Adipocyte (in vitro differentiated cells): ENCODE data around the gene LIG3.
A peak's percentile ranks its signal among the peaks of the same experiment; 100 is the strongest.
"Not testable (repeated sequence)": the region's sequence is repeated elsewhere in the genome, so short reads cannot be mapped to it uniquely, and the experiment has no call there.

Experiments used
- DNase-seq: peaks from one replicate; pipeline ENCODE4 v3.0.0-alpha.2; 2015; ENCODE audit warnings: low read depth
- H3K27me3 ChIP-seq: replicated peaks from 2 replicates; pipeline ENCODE4 v1.7.0; 2013; ENCODE audit warnings: mild to moderate bottlenecking, low read length, moderate library complexity; ENCODE audit not compliant: control insufficient read depth, insufficient read depth
- H3K36me3 ChIP-seq: 2 replicates; pipeline ENCODE4 v1.7.0; 2013; ENCODE audit warnings: low read length, mild to moderate bottlenecking, moderate library complexity; ENCODE audit not compliant: control insufficient read depth, insufficient read depth, severe bottlenecking
- H3K4me1 ChIP-seq: 2 replicates; pipeline ENCODE4 v1.7.0; 2013; ENCODE audit warnings: mild to moderate bottlenecking, low read length, moderate library complexity; ENCODE audit not compliant: control insufficient read depth, insufficient read depth
- H3K4me3 ChIP-seq: 2 replicates; pipeline ENCODE4 v1.7.0; 2013; ENCODE audit warnings: mild to moderate bottlenecking, low read length, moderate library complexity
- H3K9ac ChIP-seq: 2 replicates; pipeline ENCODE4 v1.7.0; 2013; ENCODE audit warnings: mild to moderate bottlenecking, low read length, moderate library complexity
- H3K9me3 ChIP-seq: 2 replicates; pipeline ENCODE4 v1.7.0; 2013; ENCODE audit warnings: mild to moderate bottlenecking, low read length, moderate library complexity; ENCODE audit not compliant: control insufficient read depth

The LIG3 gene

GRCh38 chr17:35021520-35022380 lies 41.4 kb downstream of the LIG3 start:
- peaks cover 9% of the 10 kb centered on the region for H3K4me1 ChIP-seq
- no peaks in the 10 kb centered on the region for H3K9me3 ChIP-seq
- no peak overlapping the region for H3K4me3 ChIP-seq
- no peaks in the 10 kb centered on the region for H3K27me3 ChIP-seq
- peaks cover 8% of the 10 kb centered on the region for H3K36me3 ChIP-seq
- no peak overlapping the region for H3K9ac ChIP-seq
- DNase-seq = no peak

GRCh38 chr17:35022536-35023063 lies 42.3 kb downstream of the LIG3 start:
- H3K9ac ChIP-seq = no peak overlapping the region
- no peak overlapping the region for H3K4me3 ChIP-seq
- no peaks in the 10 kb centered on the region for H3K9me3 ChIP-seq
- H3K27me3 ChIP-seq = no peaks in the 10 kb centered on the region
- H3K4me1 ChIP-seq = peaks cover 9% of the 10 kb centered on the region
- DNase-seq = peak; percentile 82
- peaks cover 8% of the 10 kb centered on the region for H3K36me3 ChIP-seq

GRCh38 chr17:35023538-35023937 lies 43.2 kb downstream of the LIG3 start:
- Histone ChIP-seq H3K27me3 (no peaks in the 10 kb centered on the region), H3K4me1 (peaks cover 9% of the 10 kb centered on the region), H3K9ac (no peak overlapping the region), H3K9me3 (no peaks in the 10 kb centered on the region), H3K36me3 (peaks cover 8% of the 10 kb centered on the region), H3K4me3 (no peak overlapping the region)
- DNase-seq = no peak

GRCh38 chr17:35025541-35025940 lies 45.2 kb downstream of the LIG3 start:
- Histone ChIP-seq H3K4me3 (no peak overlapping the region), H3K27me3 (no peaks in the 10 kb centered on the region), H3K9me3 (no peaks in the 10 kb centered on the region), H3K4me1 (peaks cover 9% of the 10 kb centered on the region), H3K9ac (no peak overlapping the region), H3K36me3 (peaks cover 8% of the 10 kb centered on the region)
- no peak for DNase-seq

- DNase-seq, H3K4me1 ChIP-seq, H3K9me3 ChIP-seq: not testable (repeated sequence)
Observed at GRCh38 chr17:35028097-35028496, 47.8 kb downstream of the LIG3 start.

GRCh38 chr17:35028531-35029262 lies 48.4 kb downstream of the LIG3 start:
- H3K4me3 ChIP-seq = no peak overlapping the region
- H3K27me3 ChIP-seq = no peaks in the 10 kb centered on the region
- DNase-seq = no peak
- no peaks in the 10 kb centered on the region for H3K4me1 ChIP-seq
- peaks cover 8% of the 10 kb centered on the region for H3K36me3 ChIP-seq
- H3K9ac ChIP-seq = no peak overlapping the region
- H3K9me3 ChIP-seq = no peaks in the 10 kb centered on the region

More at GRCh38 chr17:35028097-35028496, 47.8 kb downstream of the LIG3 start:
- not testable (repeated sequence) for H3K4me3 ChIP-seq, H3K27me3 ChIP-seq, H3K9ac ChIP-seq, H3K36me3 ChIP-seq

DNA sequence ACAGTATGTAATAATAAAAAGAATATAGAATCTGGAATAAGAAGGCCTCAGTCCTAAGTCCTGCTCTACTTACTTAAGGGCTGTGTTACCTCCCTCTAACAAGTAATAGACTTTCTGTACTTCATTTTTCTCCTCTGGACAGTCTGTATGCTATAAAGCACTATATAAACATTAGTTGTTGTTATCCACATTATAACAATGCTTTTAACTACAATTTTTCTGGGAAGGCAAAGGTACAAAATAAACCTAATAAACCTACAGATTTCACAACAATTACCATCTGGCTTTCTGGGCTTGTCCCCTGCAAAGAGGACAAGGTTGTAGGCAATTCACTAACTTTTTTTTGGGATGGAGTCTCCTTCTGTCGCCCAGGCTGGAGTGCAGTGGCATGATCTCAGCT lies 50.5 kb downstream of the LIG3 start:
- H3K9ac ChIP-seq = no peak overlapping the region
- H3K4me1 ChIP-seq = no peaks in the 10 kb centered on the region
- no peaks in the 10 kb centered on the region for H3K9me3 ChIP-seq
- no peak for DNase-seq
- H3K27me3 ChIP-seq = no peaks in the 10 kb centered on the region
- H3K4me3 ChIP-seq = no peak overlapping the region
- peaks cover 4% of the 10 kb centered on the region for H3K36me3 ChIP-seq

DNA sequence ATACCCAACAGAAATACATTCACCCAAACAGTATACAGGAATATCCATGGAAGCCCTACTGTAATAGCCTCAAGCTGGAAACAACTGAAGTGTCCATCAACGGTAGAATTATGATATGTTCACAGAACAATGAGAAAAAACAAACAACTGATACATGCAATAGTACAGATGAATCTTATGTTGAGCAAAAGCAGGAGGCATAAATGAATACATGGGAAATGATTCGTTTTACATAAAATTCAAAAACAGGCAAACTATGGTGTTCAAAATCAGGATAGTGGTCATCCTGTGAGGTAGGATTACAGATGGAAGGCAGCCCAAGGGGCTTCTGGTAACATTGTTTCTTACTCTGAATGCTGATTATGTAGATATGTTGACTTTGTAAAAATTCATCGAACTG lies 58.1 kb downstream of the LIG3 start:
- Histone ChIP-seq H3K9ac (no peak overlapping the region), H3K4me3 (no peak overlapping the region), H3K27me3 (no peaks in the 10 kb centered on the region), H3K4me1 (peaks cover 4% of the 10 kb centered on the region), H3K36me3 (no peaks in the 10 kb centered on the region), H3K9me3 (no peaks in the 10 kb centered on the region)
- no peak for DNase-seq

DNA sequence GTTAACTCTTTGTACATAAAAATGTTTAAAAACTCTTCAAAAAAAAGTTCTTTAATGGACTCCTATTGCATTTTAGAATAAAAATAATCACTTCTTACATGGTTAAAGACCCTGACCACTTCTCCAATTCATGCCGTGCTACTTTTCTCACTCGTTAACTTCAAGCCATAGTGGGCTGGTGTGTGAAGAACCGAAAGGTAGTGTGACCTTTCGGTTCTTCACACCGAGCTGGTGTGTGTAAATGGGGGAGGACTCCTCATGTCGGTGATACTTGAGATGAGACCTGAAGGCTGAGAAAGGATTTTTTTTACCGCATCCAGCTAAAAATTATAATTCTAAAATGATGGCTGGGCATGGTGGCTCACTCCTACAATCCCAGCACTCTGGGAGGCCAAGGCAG lies 61.1 kb downstream of the LIG3 start:
- Histone ChIP-seq H3K36me3 (no peaks in the 10 kb centered on the region), H3K4me1 (peaks cover 6% of the 10 kb centered on the region), H3K9ac (no peak overlapping the region), H3K9me3 (no peaks in the 10 kb centered on the region), H3K4me3 (no peak overlapping the region), H3K27me3 (no peaks in the 10 kb centered on the region)
- no peak for DNase-seq

GRCh38 chr17:35044181-35044580 lies 63.9 kb downstream of the LIG3 start:
- Histone ChIP-seq H3K9me3 (no peaks in the 10 kb centered on the region), H3K27me3 (no peaks in the 10 kb centered on the region), H3K4me3 (no peak overlapping the region), H3K9ac (no peak overlapping the region), H3K36me3 (no peaks in the 10 kb centered on the region), H3K4me1 (peaks cover 5% of the 10 kb centered on the region)
- no peak for DNase-seq

DNA sequence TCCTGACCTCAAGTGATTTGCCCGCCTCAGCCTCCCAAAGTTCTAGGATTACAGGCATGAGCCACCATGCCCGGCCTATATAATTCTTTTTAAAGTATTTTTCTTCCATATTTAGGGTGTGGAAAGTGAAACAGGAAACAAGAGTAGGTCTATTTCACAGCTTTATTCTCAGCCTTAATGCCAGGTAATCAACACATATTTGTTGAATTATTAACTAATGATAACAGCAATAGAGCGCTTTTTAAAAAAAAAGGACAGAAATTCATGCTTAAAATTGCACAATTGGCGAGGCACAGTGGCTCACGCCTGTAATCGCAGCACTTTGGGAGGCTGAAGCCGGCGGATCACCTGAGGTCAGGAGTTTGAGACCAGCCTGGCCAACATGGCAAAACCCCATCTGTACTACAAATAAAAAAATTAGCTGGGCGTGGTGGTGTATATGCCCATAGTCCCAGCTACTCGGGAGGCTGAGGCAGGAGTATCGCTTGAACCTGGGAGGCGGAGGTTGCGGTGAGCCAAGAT lies 65.2 kb downstream of the LIG3 start:
- not testable (repeated sequence) for H3K9ac ChIP-seq, H3K4me3 ChIP-seq, H3K27me3 ChIP-seq, H3K9me3 ChIP-seq, H3K36me3 ChIP-seq, H3K4me1 ChIP-seq, DNase-seq
